ACHN (cell line): Measurements from ENCODE around the gene HBZ.
"Not testable (repeated sequence)": the region's sequence is repeated elsewhere in the genome, so short reads cannot be mapped to it uniquely, and the experiment has no call there.

Experiments
- DNase-seq: peaks from one replicate; pipeline ENCODE4 v3.0.0-alpha.2; 2015
- in situ Hi-C: cut with HindIII; loops from 2 replicates; pipeline ENCODE4 v1.10.0; 2017; ENCODE audit warnings: low sequenced_read_pairs, low pct_ligation_motif_present, low pct_unique_long_range_greater_than_20kb

The HBZ gene

DNA sequence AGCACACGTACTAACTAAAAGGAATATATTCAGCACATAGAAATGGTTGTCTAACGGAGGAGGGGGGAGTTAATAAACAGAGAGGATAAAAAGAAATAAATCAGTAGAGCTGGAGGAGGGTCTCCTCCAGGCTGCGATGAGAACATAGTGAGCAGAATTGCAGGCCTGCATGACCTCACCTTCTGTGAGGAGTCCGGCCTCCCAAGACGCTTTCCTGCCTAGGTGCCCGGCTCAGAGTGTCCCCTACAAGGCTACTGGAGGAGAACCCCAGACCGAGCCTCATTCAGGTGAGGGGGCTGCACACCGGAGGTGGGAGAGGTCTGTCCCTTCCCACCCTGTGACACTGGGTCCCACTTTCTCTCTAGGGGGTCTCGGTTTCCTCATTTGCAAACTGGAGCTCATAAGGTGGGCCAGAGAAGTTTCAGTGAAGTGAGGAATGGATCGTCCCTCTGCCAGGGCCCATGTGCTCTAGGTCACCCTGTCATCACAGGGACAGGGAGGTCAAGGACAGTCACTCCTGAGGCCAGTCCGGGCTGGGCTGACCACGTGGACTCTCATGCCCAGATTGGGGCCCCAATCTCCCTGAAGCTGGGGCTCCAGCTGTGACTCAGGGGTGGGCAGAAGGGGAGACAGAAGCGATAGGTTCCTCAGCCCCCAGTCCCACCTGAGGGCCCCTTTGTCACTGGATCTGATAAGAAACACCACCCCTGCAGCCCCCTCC is 10.0 kb downstream of the HBZ start:
- no peak for DNase-seq
- in situ Hi-C loops, result no loop called here

DNA sequence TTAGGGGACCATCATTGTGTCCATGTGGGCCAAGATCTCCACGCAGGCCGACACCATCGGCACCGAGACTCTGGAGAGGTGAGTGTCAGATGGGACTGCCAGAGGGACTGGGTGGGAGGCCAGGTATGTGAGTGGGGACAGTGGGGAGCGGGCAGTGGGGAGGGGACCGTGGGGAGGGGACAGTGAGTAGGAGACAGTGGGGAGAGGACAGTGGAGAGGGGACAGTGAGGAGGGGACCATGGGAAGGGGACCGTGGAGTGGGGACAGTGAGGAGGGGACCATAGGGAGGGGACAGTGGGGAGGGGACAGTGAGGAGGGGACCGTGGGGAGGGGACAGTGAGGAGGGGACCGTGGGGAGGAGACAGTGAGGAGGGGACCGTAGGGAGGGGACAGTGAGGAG is 10.7 kb downstream of the HBZ start:
- DNase-seq, in situ Hi-C loops: not testable (repeated sequence)

DNA sequence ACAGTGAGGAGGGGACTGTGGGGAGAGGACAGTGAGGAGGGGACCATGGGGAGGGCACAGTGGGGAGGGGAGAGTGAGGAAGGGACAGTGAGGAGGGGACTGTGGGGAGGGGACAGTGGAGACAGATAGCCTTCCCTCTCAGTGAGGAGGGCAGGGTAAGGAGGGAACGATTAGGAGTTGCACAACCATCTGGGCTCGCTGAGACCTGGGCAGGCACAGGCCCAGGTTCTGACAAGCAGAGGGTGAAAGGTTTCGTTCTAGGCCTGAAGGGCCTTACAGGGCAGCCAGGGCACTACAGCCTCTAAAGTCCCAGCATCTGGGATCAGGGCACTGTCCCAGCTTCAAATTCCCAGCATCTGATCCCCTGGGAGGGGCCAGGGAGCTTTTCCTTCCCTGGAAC is 11.3 kb downstream of the HBZ start:
- in situ Hi-C loops, DNase-seq: not testable (repeated sequence)

DNA sequence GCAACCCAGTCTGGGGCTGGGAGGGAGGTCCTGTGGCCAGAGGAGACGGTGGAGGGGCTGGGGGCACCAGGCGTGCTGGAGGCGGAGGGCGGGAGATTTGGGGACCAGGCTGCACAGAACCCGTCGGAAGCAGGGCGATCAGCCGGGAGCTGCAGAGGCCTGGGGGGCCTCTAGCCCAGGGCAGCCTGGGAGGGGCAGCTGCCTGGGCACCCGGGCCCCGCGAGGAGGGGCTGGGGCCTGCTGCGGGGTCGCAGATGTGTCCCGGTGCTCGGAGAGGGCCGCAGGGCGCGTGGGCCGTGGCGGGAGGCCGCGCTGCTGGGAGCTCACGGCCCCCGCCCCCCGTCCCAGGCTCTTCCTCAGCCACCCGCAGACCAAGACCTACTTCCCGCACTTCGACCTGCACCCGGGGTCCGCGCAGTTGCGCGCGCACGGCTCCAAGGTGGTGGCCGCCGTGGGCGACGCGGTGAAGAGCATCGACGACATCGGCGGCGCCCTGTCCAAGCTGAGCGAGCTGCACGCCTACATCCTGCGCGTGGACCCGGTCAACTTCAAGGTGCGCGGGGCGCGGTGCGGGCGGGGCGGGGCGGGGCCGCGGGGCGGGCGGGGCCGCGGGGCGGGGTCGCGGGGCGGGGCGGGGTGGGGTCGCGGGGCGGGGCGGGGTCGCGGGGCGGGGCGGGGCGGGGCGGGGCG is 11.8 kb downstream of the HBZ start:
- in situ Hi-C loops, DNase-seq: not testable (repeated sequence)

DNA sequence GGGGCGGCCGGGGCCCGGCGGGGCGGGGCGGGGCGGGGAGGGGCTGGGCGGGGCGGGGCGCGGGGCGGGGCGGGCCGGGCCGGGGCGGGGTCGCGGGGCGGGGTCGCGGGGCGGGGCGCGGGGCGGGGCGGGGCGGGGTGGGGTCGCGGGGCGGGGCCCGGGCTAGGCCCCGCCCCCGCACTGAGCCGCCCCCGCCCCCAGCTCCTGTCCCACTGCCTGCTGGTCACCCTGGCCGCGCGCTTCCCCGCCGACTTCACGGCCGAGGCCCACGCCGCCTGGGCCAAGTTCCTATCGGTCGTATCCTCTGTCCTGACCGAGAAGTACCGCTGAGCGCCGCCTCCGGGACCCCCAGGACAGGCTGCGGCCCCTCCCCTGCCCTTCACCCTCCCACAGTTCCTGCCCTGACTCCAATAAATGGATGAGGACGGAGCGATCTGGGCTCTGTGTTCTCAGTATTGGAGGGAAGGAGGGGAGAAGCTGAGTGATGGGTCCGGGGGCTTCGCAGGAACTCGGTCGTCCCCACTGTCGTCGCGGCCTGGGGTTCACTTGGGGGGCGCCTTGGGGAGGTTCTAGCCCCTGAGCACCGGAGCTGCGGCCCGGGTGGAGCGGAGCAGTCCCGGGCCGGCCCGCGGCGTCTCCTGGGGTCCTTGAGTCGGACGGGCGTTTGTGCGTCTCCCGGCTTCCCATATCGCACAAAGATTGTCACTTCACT is 12.5 kb downstream of the HBZ start:
- no peak for DNase-seq
- in situ Hi-C loops, result no loop called here

DNA sequence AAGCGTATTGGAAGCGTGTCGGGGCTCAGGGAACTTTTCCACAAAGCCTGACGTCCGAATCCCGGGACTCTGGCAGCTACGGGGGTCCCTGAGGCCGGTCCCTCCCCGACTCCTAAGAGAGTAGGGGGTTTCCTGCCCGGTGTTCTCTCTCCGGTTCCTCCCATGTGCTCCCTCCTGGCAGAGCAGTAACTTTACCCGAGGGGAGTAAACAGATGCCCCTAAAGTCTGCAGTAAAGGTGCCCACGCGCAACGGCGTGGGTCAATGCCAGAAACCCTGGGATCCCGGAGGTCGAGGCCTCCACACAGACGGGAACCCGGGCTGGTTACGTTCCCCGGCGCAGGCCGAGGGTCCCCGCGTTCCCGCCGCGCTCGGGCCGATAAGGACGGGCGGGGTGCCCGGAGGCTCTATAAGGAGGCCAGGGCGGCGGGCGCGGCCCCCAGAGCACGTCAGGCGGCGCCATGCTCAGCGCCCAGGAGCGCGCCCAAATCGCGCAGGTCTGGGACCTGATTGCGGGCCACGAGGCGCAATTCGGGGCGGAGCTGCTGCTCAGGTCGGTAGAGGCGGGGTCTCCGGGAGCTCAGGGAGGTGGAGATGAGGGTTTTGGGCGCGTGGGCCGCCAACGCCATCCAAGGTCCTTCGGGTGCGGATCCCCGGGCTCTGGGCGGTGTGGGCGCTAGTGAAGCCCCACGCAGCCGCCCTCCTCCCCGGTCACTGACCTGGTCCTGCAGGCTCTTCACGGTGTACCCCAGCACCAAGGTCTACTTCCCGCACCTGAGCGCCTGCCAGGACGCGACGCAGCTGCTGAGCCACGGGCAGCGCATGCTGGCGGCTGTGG is 13.3 kb downstream of the HBZ start, which contains the start of gene HBM:
TSS of gene HBM (plus strand) at position 440 of the 836 bp plus-strand sequence. CDS start at position 460, 20 bp downstream.
- DNase-seq, result no peak
- in situ Hi-C loops, result no loop called here

DNA sequence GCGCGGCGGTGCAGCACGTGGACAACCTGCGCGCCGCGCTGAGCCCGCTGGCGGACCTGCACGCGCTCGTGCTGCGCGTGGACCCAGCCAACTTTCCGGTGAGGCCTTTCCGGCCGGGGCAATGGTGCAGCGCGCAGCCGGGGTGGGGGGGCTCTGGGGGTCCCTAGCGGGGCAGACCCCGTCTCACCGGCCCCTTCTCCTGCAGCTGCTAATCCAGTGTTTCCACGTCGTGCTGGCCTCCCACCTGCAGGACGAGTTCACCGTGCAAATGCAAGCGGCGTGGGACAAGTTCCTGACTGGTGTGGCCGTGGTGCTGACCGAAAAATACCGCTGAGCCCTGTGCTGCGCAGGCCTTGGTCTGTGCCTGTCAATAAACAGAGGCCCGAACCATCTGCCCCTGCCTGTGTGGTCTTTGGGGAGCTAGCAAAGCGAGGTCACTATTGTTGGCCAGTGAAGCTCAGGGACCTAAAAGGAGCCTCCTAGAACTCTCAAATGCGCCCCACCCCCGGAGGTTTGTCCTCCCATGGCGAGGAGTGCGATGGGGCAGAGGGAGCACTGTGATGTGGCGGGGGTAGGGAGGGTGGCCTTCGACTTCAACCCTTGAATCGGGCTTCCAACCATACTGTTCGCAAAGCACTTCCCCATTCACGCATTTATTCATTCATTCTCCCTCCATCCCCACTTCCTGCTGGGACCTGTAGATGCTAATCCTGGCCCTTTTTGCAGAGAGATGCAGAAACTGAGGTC is 14.1 kb downstream of the HBZ start:
- no peak for DNase-seq
- in situ Hi-C loops, result no loop called here

DNA sequence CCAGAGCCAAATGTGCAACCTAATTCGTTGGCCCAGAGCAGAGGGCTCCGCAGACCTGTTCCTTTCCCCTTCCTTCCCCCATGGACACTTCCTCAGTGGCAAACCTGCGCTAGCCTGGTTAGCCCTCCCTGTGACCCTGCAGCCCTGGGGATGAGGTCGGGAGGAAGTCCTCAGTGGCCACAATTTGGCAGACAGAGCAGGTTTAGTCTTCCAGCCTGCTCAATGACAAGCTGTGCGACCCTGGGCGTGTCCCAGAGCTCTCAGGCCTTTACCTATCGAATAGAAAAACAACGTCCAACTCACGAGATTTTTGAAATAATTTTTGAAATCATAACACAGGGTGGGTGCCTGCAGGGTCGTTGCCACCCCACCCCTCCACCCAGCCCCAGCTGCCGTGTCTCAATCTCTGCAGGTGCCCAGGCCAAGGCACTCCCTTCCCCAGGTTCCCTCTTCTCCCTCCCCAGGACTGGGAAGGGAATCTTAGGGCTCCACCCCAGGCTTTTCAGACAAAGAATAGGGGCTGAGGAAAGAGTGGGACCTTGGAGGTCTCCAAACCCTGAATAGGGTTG is 14.8 kb downstream of the HBZ start:
- DNase-seq, result no peak
- in situ Hi-C loops, result no loop called here

DNA sequence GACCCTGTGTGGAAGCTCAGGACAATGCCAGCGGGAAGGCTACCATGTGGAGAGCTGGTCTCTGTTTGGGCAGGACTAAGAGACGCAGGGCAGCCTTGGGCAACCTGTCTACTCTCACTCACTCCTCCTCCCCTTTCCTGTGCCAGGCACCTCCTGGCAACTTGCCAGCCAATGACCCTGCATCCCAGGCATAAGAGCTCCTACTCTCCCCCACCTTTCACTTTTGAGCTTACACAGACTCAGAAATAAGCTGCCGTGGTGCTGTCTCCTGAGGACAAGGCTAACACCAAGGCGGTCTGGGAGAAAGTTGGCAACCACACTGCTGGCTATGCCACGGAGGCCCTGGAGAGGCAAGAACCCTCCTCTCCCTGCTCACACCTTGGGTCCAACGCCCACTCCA is 16.0 kb downstream of the HBZ start:
- DNase-seq, result no peak
- in situ Hi-C loops, result no loop called here

DNA sequence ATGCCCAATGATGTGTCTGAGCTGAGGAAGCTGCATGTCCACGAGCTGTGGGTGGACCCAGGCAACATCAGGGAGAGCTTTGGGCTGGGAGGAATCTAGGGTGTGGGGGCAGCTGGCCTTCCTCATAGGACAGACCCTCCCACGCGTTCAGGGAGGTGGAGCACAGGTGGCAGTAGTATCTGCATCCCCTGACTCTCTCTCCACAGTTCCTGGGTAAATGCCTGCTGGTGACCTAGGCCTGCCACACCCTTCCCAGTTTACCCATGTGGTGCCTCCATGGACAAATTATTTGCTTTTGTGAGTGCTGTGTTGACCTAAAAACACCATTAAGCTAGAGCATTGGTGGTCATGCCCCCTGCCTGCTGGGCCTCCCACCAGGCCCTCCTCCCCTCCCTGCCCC is 16.6 kb downstream of the HBZ start:
- no peak for DNase-seq
- in situ Hi-C loops, result no loop called here

DNA sequence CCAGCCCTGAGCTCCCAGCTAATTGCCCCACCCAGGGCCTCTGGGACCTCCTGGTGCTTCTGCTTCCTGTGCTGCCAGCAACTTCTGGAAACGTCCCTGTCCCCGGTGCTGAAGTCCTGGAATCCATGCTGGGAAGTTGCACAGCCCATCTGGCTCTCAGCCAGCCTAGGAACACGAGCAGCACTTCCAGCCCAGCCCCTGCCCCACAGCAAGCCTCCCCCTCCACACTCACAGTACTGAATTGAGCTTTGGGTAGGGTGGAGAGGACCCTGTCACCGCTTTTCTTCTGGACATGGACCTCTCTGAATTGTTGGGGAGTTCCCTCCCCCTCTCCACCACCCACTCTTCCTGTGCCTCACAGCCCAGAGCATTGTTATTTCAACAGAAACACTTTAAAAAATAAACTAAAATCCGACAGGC is 17.7 kb downstream of the HBZ start:
- in situ Hi-C loops, result not testable (repeated sequence)
- peak; percentile 47 for DNase-seq

DNA sequence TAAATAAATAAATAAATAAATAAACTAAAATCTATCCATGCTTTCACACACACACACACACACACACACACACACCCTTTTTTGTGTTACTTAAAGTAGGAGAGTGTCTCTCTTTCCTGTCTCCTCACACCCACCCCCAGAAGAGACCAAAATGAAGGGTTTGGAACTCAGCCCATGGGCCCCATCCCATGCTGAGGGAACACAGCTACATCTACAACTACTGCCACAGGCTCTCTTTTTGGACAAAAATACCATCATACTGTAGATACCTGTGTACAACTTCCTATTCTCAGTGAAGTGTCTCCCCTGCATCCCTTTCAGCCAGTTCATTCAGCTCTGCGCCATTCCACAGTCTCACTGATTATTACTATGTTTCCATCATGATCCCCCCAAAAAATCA is 18.3 kb downstream of the HBZ start:
- in situ Hi-C loops, result no loop called here
- no peak for DNase-seq

DNA sequence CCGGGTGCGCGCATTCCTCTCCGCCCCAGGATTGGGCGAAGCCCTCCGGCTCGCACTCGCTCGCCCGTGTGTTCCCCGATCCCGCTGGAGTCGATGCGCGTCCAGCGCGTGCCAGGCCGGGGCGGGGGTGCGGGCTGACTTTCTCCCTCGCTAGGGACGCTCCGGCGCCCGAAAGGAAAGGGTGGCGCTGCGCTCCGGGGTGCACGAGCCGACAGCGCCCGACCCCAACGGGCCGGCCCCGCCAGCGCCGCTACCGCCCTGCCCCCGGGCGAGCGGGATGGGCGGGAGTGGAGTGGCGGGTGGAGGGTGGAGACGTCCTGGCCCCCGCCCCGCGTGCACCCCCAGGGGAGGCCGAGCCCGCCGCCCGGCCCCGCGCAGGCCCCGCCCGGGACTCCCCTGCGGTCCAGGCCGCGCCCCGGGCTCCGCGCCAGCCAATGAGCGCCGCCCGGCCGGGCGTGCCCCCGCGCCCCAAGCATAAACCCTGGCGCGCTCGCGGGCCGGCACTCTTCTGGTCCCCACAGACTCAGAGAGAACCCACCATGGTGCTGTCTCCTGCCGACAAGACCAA is 20.0 kb downstream of the HBZ start, which contains the start of gene HBA2:
TSS of gene HBA2 (plus strand) at position 503 of the 568 bp plus-strand sequence. CDS start at position 540, 37 bp downstream.
- in situ Hi-C loops, DNase-seq: not testable (repeated sequence)

DNA sequence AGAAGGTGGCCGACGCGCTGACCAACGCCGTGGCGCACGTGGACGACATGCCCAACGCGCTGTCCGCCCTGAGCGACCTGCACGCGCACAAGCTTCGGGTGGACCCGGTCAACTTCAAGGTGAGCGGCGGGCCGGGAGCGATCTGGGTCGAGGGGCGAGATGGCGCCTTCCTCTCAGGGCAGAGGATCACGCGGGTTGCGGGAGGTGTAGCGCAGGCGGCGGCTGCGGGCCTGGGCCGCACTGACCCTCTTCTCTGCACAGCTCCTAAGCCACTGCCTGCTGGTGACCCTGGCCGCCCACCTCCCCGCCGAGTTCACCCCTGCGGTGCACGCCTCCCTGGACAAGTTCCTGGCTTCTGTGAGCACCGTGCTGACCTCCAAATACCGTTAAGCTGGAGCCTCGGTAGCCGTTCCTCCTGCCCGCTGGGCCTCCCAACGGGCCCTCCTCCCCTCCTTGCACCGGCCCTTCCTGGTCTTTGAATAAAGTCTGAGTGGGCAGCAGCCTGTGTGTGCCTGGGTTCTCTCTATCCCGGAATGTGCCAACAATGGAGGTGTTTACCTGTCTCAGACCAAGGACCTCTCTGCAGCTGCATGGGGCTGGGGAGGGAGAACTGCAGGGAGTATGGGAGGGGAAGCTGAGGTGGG is 20.9 kb downstream of the HBZ start:
- DNase-seq, in situ Hi-C loops: not testable (repeated sequence)

DNA sequence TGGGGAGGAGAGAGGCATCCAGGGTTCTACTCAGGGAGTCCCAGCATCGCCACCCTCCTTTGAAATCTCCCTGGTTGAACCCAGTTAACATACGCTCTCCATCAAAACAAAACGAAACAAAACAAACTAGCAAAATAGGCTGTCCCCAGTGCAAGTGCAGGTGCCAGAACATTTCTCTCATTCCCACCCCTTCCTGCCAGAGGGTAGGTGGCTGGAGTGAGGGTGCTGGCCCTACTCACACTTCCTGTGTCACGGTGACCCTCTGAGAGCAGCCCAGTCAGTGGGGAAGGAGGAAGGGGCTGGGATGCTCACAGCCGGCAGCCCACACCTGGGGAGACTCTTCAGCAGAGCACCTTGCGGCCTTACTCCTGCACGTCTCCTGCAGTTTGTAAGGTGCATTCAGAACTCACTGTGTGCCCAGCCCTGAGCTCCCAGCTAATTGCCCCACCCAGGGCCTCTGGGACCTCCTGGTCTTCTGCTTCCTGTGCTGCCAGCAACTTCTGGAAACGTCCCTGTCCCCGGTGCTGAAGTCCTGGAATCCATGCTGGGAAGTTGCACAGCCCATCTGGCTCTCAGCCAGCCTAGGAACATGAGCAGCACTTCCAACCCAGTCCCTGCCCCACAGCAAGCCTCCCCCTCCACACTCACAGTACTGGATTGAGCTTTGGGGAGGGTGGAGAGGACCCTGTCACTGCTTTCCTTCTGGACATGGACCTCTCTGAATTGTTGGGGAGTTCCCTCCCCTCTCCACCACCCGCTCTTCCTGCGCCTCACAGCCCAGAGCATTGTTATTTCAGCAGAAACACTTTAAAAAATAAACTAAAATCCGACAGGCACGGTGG is 21.7 kb downstream of the HBZ start:
- in situ Hi-C loops, result not testable (repeated sequence)
- peak; percentile 25 for DNase-seq
